DND-41 (cell line): ENCODE measurements around the gene SOST.

Experiments
- EZH2 ChIP-seq: IDR thresholded peaks from 3 replicates; pipeline ENCODE4 v1.6.1; 2012; ENCODE audit warnings: borderline replicate concordance, low read depth, mild to moderate bottlenecking, moderate library complexity, low read length, inconsistent platforms; ENCODE audit not compliant: severe bottlenecking
- TF ChIP-seq, protein P1 (sequence below): IDR thresholded peaks from 2 replicates; pipeline ENCODE4 v1.5.1; 2012; ENCODE audit warnings: borderline replicate concordance, low read length, moderate library complexity, mild to moderate bottlenecking; ENCODE audit not compliant: poor library complexity, severe bottlenecking; ENCODE audit errors: extremely low read depth

- TF ChIP-seq, protein P1, sequence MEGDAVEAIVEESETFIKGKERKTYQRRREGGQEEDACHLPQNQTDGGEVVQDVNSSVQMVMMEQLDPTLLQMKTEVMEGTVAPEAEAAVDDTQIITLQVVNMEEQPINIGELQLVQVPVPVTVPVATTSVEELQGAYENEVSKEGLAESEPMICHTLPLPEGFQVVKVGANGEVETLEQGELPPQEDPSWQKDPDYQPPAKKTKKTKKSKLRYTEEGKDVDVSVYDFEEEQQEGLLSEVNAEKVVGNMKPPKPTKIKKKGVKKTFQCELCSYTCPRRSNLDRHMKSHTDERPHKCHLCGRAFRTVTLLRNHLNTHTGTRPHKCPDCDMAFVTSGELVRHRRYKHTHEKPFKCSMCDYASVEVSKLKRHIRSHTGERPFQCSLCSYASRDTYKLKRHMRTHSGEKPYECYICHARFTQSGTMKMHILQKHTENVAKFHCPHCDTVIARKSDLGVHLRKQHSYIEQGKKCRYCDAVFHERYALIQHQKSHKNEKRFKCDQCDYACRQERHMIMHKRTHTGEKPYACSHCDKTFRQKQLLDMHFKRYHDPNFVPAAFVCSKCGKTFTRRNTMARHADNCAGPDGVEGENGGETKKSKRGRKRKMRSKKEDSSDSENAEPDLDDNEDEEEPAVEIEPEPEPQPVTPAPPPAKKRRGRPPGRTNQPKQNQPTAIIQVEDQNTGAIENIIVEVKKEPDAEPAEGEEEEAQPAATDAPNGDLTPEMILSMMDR, result no peak
- no peak for TF ChIP-seq EZH2
Observed at GRCh38 chr17:43713494-43714162, 45.0 kb downstream of the SOST start.
